MM.1S (cell line): Measurements from ENCODE around the gene RBBP8.

ENCODE experiments used
- DNase-seq: peaks from one replicate; pipeline ENCODE4 v3.0.0-alpha.2; 2015
- H2AFZ ChIP-seq: fragments of 300-600 bp; sonication (generic); 2 replicates; pipeline ENCODE4 v1.6.0; 2016; ENCODE audit warnings: antibody characterized with exemption, low read length
- H3F3A ChIP-seq: fragments of 300-600 bp; sonication (generic); 2 replicates; pipeline ENCODE4 v1.6.1; 2016; ENCODE audit warnings: mild to moderate bottlenecking, antibody characterized with exemption, low read length, moderate library complexity, mixed read lengths; ENCODE audit not compliant: insufficient read depth
- H3K27ac ChIP-seq: fragments of 300-600 bp; sonication (generic); 2 replicates; pipeline ENCODE4 v1.5.1; 2016; ENCODE audit warnings: mild to moderate bottlenecking, low read length
- H3K27me3 ChIP-seq: fragments of 300-600 bp; sonication (generic); replicated peaks from 2 replicates; pipeline ENCODE4 v1.6.0; 2016; ENCODE audit warnings: low read length; ENCODE audit not compliant: insufficient read depth
- H3K36me3 ChIP-seq: fragments of 300-600 bp; sonication (generic); replicated peaks from 2 replicates; pipeline ENCODE4 v1.6.1; 2016; ENCODE audit warnings: mild to moderate bottlenecking, low read length, mixed read lengths; ENCODE audit not compliant: insufficient read depth
- H3K4me1 ChIP-seq: fragments of 300-600 bp; sonication (generic); 2 replicates; pipeline ENCODE4 v1.6.1; 2016; ENCODE audit warnings: low read length, mixed read lengths
- H3K4me2 ChIP-seq: fragments of 300-600 bp; sonication (generic); 2 replicates; pipeline ENCODE4 v1.6.0; 2016; ENCODE audit warnings: low read depth, low read length
- H3K4me3 ChIP-seq: fragments of 300-600 bp; sonication (generic); 2 replicates; pipeline ENCODE4 v1.5.1; 2016; ENCODE audit warnings: low read length, mixed read lengths
- H3K79me2 ChIP-seq: fragments of 300-600 bp; sonication (generic); 2 replicates; pipeline ENCODE4 v1.6.1; 2016; ENCODE audit warnings: mixed run types, low read length, mixed read lengths
- H3K9ac ChIP-seq: fragments of 300-600 bp; sonication (generic); 2 replicates; pipeline ENCODE4 v1.6.1; 2016; ENCODE audit warnings: low read length, mixed read lengths
- H3K9me2 ChIP-seq: fragments of 300-600 bp; sonication (generic); replicated peaks from 2 replicates; pipeline ENCODE4 v1.6.1; 2016; ENCODE audit warnings: mild to moderate bottlenecking, low read length, mixed read lengths; ENCODE audit not compliant: insufficient read depth
- H3K9me3 ChIP-seq: fragments of 300-600 bp; sonication (generic); replicated peaks from 2 replicates; pipeline ENCODE4 v1.6.1; 2016; ENCODE audit warnings: mild to moderate bottlenecking, low read length, mixed read lengths; ENCODE audit not compliant: insufficient read depth
- H4K20me1 ChIP-seq: fragments of 300-600 bp; sonication (generic); 2 replicates; pipeline ENCODE4 v1.6.1; 2016; ENCODE audit warnings: mild to moderate bottlenecking, low read length, moderate library complexity, mixed read lengths; ENCODE audit not compliant: insufficient read depth
- CTCF ChIP-seq: fragments of 300-600 bp; sonication (generic); IDR thresholded peaks from 2 replicates; pipeline ENCODE4 v1.5.1; 2016; ENCODE audit warnings: antibody characterized with exemption, low read length, mixed read lengths
- EZH2 ChIP-seq: fragments of 300-600 bp; sonication (generic); optimal IDR thresholded peaks from 2 replicates; pipeline ENCODE3; 2017; ENCODE audit warnings: low read depth, mild to moderate bottlenecking, antibody characterized with exemption, low read length, mixed read lengths
- EZH2phosphoT487 ChIP-seq: fragments of 300-600 bp; sonication (generic); IDR thresholded peaks from 2 replicates; pipeline ENCODE4 v1.6.1; 2018; ENCODE audit warnings: antibody characterized with exemption, low read length

Gene RBBP8

GRCh38 chr18:22981274-22982133, 48.4 kb downstream of the RBBP8 start:
- H3K9ac ChIP-seq: no peak overlapping the region
- H3K4me3 ChIP-seq: no peak overlapping the region
- H3F3A ChIP-seq: no peaks in the 10 kb centered on the region
- no peaks in the 10 kb centered on the region for H4K20me1 ChIP-seq
- H3K27ac ChIP-seq: no peak overlapping the region
- no peak overlapping the region for H2AFZ ChIP-seq
- DNase-seq: no peak
- H3K9me3 ChIP-seq: no peaks in the 10 kb centered on the region
- TF ChIP-seq EZH2phosphoT487 (no peak), CTCF (no peak), EZH2 (no peak)
- H3K36me3 ChIP-seq: 0 out of 2 replicates have a peak, but pooled peaks cover 3% of the 10 kb centered on the region
- H3K4me1 ChIP-seq: peaks cover 13% of the 10 kb centered on the region
- H3K27me3 ChIP-seq: no peaks in the 10 kb centered on the region
- H3K79me2 ChIP-seq: no peaks in the 10 kb centered on the region
- H3K9me2 ChIP-seq: no peaks in the 10 kb centered on the region
- H3K4me2 ChIP-seq: no peak overlapping the region

GRCh38 chr18:22983175-22983574, 50.0 kb downstream of the RBBP8 start:
- H3K27me3 ChIP-seq: no peaks in the 10 kb centered on the region
- no peaks in the 10 kb centered on the region for H3K36me3 ChIP-seq
- H3K9me3 ChIP-seq: no peaks in the 10 kb centered on the region
- H3K9me2 ChIP-seq: no peaks in the 10 kb centered on the region
- H3K4me2 ChIP-seq: no peak overlapping the region
- H3K4me3 ChIP-seq: no peak overlapping the region
- no peak overlapping the region for H2AFZ ChIP-seq
- TF ChIP-seq EZH2: no peak
- TF ChIP-seq EZH2phosphoT487: no peak
- peak; percentile 49 for TF ChIP-seq CTCF
- no peak overlapping the region for H3K27ac ChIP-seq
- no peaks in the 10 kb centered on the region for H4K20me1 ChIP-seq
- DNase-seq: peak; percentile 36
- H3K79me2 ChIP-seq: no peaks in the 10 kb centered on the region
- no peak overlapping the region for H3K9ac ChIP-seq
- 0 out of 2 replicates have a peak, but pooled peaks cover 6% of the 10 kb centered on the region for H3F3A ChIP-seq
- peaks cover 28% of the 10 kb centered on the region for H3K4me1 ChIP-seq

- TF ChIP-seq CTCF (no peak), EZH2 (no peak), EZH2phosphoT487 (no peak)
- Histone ChIP-seq H3K27me3 (no peaks in the 10 kb centered on the region), H3K9me3 (no peaks in the 10 kb centered on the region), H3K4me2 (peak overlapping the region; percentile 43), H3F3A (0 out of 2 replicates have a peak, but pooled peaks cover 6% of the 10 kb centered on the region), H3K4me1 (peaks cover 33% of the 10 kb centered on the region), H4K20me1 (no peaks in the 10 kb centered on the region), H3K9ac (no peak overlapping the region), H3K36me3 (no peaks in the 10 kb centered on the region), H2AFZ (no peak overlapping the region), H3K79me2 (no peaks in the 10 kb centered on the region), H3K9me2 (no peaks in the 10 kb centered on the region), H3K4me3 (no peak overlapping the region), H3K27ac (no peak overlapping the region)
- no peak for DNase-seq
These were observed 52.1 kb downstream of the RBBP8 start for GRCh38 chr18:22985250-22985649.
